SW480 (cell line): ENCODE data around the gene RELN.
"Not testable (repeated sequence)": the region's sequence is repeated elsewhere in the genome, so short reads cannot be mapped to it uniquely, and the experiment has no call there.

Source experiments
- DNase-seq: peaks from one replicate; pipeline ENCODE4 v3.0.0-alpha.2; 2016; ENCODE audit warnings: low spot score

Gene RELN

DNA sequence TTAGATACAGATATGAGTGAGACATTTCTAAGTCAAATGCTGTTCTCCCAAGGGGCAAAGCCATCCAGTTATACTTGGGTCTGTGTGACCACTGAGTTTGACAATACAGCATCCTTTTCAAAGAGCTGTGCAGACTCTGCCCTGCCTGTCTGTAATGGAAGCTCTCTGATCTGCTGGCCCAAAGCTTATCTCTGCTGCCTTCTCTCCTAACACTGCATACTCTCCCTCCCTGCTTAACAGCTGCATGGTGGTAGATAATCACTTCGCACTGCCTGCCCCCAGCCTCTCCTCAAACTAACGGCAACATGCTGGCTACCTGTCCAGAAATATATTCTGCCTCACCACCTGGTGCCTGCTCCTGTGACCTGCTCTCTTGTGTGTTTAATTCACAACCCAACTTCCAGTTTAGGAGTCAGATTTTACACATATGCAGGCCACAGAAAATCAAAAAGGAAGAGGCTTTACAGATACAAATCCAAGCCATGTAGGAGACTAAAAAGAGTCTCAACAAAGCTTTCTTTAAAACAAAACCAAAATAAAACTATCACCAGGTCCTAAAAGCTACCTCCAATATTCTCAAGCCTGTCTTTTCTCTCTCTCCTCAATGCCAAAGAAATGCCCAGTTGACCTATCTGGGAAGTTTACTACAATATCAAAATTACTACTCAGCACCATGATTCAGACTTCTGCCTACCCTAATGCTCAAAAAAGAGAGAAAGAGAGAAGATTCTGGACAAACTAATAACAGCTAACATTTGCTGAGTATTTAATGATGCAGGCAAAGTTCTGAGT is 145.6 kb downstream of the RELN start:
- no peak for DNase-seq

DNA sequence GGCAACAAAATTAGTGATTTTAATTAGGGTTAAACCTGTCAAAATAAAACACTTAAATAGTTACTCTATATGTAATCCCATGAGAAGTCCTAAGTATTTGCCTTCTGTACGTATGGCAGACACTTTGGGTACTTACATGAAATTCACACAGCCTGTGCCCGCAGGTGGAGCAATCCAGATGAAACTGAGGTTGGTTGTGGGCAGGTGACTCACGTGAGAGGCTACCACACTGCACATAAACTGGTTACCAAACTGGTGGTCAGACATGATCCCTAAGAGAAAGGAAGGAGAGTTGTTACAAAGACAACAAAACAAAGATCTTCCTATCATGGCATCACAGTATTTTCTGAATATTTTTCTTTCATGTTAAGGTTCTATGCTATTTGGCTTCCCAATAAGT is 156.1 kb downstream of the RELN start:
- peak; percentile 62 for DNase-seq

- no peak for DNase-seq
These were observed 157.0 kb downstream of the RELN start for GRCh38 chr7:103832438-103832837.

GRCh38 chr7:103824251-103824650 is 165.2 kb downstream of the RELN start:
- no peak for DNase-seq

DNA sequence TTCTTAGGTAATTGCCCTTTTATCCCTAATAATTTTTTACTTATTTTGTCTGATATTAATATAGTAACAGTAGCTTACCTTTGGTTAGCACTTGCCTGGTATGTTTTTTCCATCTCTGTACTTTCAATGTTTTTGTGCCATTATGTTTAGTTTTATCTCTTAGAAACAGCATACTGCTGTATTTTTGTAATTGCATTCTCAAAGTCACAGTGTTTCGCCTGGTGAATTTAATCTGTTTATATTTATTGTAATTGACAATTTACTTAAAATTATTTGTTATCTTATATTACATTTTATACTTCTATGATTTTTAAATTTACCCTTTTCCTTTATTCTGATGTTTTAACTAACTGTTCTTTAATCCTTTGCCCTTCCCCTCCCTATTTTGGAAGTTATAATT is 166.4 kb downstream of the RELN start:
- no peak for DNase-seq

GRCh38 chr7:103821092-103821491 is 168.4 kb downstream of the RELN start:
- DNase-seq: no peak

DNA sequence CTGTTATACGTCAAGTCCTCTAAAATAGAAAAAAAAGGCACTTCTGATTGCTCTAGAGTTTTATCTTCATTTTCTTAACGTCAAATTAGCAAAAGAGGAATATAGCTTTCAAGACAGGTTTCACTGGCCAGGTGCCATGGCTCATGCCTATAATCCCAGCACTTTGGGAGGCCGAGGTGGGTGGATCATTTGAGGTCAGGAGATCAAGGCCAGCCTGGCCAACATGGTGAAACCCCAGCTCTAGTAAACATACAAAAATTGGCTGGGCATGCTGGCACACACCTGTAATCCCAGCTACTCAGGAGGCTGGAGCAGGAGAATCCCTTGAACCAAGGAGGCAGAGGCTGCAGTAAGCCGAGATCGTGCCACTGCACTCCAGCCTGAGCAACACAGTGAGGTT is 173.5 kb downstream of the RELN start:
- DNase-seq: not testable (repeated sequence)

GRCh38 chr7:103813970-103814369 is 175.5 kb downstream of the RELN start:
- DNase-seq: no peak

DNA sequence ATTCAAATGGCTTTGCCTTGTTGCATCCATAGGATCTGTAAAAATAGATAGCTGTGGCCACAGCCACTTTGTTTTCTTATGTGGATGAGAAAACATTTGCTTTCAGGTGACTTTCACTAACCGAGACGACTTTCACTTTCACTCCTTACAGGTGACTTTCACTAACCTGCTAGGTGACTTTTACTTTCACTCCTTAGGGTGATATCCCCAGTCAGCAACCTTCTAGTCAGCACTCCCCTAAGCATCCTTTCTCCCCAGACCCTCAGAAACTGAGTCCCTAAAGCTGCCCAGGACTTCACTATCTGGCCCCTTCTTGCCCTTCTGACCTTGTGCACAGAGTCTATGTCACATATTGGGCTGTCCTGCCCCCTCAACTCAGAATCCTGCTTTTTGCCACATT is 177.5 kb downstream of the RELN start:
- peak; percentile 22 for DNase-seq

DNA sequence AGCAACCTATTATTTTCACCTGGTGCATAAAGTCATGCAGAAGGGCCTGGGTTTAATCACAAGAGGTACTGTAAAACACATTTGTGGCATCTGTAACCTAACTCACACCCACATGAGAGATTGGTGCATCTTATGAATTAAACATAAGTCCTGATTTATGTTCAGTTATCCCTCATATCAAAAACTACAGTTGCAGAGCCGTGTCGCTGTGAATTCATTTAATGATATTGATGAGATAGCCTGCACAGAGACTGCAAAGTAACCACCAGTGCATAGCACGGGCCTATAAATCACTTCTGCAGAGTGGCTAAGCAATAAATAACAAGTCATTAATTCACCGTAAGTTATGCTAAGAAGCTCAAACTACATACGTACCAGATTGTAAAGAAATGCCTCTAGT is 178.2 kb downstream of the RELN start:
- DNase-seq: no peak

GRCh38 chr7:103810112-103810744 is 179.2 kb downstream of the RELN start:
- no peak for DNase-seq

GRCh38 chr7:103809229-103809994 is 180.0 kb downstream of the RELN start:
- DNase-seq: no peak

GRCh38 chr7:103805346-103805745 is 184.1 kb downstream of the RELN start:
- DNase-seq: no peak

DNA sequence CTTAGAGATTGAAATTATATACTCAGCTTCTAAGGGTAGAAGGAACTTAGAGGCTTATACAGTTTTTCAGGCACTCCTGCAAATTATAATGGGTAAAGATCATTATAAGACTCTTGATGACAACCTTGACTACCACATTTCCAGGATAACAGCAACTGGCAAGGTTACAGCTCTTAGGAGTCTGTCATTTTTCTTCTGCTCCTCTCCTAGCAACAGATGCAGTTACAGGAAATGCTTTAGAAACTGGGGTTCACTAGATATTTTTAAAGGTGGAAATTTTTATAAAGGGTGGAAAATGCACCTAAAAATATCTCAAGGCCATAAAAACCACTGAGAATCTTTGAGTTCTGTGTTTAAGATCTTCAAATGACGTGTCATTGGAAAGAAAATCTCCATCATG is 185.8 kb downstream of the RELN start:
- DNase-seq: no peak

DNA sequence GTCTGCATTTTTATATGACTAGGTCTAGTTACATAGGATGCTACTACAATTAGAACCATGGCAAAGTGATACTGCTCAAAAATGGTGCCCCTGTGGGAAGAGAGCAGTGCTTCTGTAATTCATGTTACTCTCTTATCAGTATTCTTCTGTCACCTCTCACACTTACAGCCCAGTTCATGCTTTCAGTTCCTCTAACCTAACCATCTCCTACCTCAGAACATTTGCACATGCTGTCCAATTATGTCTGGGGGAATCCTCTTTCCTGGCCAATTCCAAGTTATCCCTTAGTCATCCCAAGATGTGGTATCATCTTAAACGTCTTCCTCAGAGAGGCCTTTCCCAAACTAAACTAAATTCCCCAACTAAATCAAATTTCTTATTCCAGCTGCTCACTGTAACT is 190.2 kb downstream of the RELN start:
- DNase-seq: no peak

- DNase-seq: no peak
These were observed 191.7 kb downstream of the RELN start for GRCh38 chr7:103797647-103798307.

- no peak for DNase-seq
These were observed 193.0 kb downstream of the RELN start for GRCh38 chr7:103796327-103796962.

DNA sequence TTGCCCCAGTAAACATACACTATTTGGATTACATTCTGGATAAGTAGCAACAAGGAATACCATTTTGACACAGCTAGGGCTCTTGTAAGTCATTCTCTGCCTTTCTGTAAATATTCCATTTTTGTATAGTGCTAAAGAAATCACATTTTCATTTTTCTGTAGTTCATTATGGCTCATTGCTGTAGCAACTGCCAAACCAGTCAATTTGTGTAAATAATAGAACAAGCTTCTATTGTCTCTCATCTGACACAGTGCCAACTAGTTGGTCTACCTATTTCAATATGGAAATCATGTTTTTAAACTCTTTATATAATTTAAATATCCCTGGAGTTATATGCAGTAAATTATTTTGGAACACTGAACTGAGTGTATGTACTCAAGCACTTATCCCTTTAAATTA is 193.7 kb downstream of the RELN start:
- DNase-seq: no peak

GRCh38 chr7:103795107-103795506 is 194.4 kb downstream of the RELN start:
- no peak for DNase-seq

DNA sequence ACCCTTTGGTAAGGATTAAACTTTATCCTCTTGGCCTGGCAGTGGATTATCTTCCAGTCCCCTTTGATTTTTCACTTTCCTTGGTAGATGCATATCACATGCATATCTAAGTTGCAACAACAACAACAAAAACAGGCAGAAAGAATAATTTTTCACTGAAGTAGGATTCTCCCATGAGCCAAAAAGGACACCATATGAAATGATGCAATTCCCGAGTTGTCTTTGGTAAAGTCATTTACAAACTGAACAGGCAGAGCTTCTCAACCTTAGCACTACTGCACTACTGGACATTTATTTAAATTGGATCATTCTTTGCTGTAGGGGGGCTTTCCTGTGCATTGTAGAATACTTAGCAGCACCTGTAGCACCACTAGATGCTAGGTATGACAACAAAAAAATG is 195.0 kb downstream of the RELN start:
- DNase-seq: no peak

GRCh38 chr7:103793614-103794013 is 195.8 kb downstream of the RELN start:
- no peak for DNase-seq

- no peak for DNase-seq
These were observed 197.6 kb downstream of the RELN start for GRCh38 chr7:103791894-103792293.
